Naive thymus-derived CD8-positive, alpha-beta T cell (primary cell): ENCODE results near the gene TSKU. TPM values are rescaled to one million over a fixed set of nuclear protein-coding genes. Genes with fewer than 3 reads are reported as not detected.
A peak's percentile ranks its signal among the peaks of the same experiment; 100 is the strongest.

Source experiments
- ATAC-seq, 2 donors: fragments of 150-1000 bp; cut with Tn5 transposase in 1 of 2; sonication (Bioruptor Pico), chemical (Tn5 transposase) in 1 of 2; 1 replicate in 1 of 2; 2 replicates in 1 of 2; pipeline ENCODE4 v1.10.0; 2021; ENCODE audit warnings: mild to moderate bottlenecking in 2 of 2, moderate library complexity in 2 of 2
- POLR2A ChIA-PET: fragments of 350-600 bp; sonication (Branson Sonifier 250); formaldehyde crosslinking; loops from one replicate; lab custom pipeline; 2021; ENCODE audit warnings: antibody characterized with exemption; lab: Charles Lee
- DNase-seq, 10 donors: peaks; one replicate each; pipeline versions ENCODE4 v3.0.0 to v3.0.0-alpha.2; 2020 to 2022
- H3K27ac Mint-ChIP-seq, 10 donors: one replicate each; pipeline ENCODE4 v1.8.0; 2020 to 2022; ENCODE audit warnings: mild to moderate bottlenecking in 10 of 10, mixed read lengths in 10 of 10, moderate library complexity in 4 of 10, inconsistent platforms in 1 of 10
- H3K27me3 Mint-ChIP-seq, 5 donors: one replicate each; pipeline ENCODE4 v1.8.0; 2021 to 2022; ENCODE audit warnings: mixed read lengths in 5 of 5
- H3K36me3 Mint-ChIP-seq, 3 donors: one replicate each; pipeline ENCODE4 v1.8.0; 2020 to 2022; ENCODE audit warnings: mixed read lengths in 3 of 3, mild to moderate bottlenecking in 2 of 3, inconsistent platforms in 1 of 3
- H3K4me1 Mint-ChIP-seq, 4 donors: one replicate each; pipeline ENCODE4 v1.8.0; 2021 to 2022; ENCODE audit warnings: mixed read lengths in 4 of 4
- H3K4me3 Mint-ChIP-seq, 10 donors: one replicate each; pipeline ENCODE4 v1.8.0; 2020 to 2022; ENCODE audit warnings: mild to moderate bottlenecking in 10 of 10, mixed read lengths in 10 of 10, moderate library complexity in 6 of 10, inconsistent platforms in 1 of 10
- H3K9me3 Mint-ChIP-seq, 9 donors: one replicate each; pipeline ENCODE4 v1.8.0; 2020 to 2022; ENCODE audit warnings: mixed read lengths in 9 of 9, mild to moderate bottlenecking in 3 of 9, inconsistent platforms in 1 of 9, moderate library complexity in 1 of 9
- polyA plus RNA-seq, 3 donors: library from polyadenylated mRNA; unstranded; fragments of 300-500 nt; fragmentation: Illumina TruSeq; gene quantifications; one replicate each; pipeline ENCODE4 v1.2.3, GENCODE V29; 2021
- total RNA-seq, 8 experiments: library from RNA in 2 of 8; stranded (reverse) in 2 of 8; gene quantifications; one replicate each; pipeline ENCODE4 v1.2.3 and lab custom pipeline; 2021 to 2026

The TSKU gene
- total and polyA plus RNA-seq, 5 experiments from 2014 or later: not detected

DNA sequence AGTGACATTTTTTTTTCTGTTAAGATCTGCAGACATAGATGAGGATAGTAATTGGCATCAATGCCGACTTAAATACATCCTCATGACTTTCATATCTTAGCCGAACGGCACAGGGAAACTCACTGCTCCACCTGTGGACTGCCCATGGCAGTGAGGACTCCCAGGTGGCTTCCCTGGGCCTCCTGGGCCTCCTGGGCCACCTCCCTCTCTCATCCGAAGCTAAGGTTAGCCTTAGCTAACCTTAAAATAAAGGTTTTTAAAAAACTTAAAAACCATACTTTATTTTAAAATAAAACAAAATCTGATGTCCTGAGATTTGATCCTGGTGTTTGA, 38.1 kb upstream of the TSKU start:
- H3K36me3 Mint-ChIP-seq: no peaks in the 10 kb centered on the region
- ATAC-seq: no peak

DNA sequence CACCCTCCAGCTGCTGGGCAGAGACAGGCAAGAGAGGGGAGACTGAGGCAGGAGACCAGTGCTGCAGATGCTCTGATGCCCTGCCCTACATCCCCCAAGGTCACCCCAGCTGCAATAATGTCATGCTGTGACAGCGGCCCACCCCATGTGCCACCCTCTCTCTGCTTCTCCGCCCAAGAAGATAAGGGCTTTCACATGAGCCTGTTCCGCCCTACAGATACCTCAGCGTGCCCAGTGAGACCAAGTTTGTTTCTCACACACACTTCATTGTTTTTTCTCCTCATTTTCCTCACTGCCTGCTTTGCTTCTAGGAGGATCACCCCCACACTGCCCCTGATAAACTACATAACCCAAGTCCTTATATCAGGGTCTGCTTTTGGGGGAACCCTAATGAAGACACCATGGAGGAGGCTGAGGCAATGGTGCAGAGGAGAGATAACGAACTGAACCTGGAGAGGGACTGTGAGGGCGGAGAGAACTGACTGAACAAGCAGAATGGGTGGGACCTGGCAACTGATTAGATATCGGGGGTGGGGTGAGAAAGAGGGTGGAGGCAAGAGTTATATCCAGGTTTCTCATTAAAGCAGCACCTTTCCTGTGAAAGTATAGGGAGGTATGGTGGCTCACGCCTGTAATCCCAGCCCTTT, 37.5 kb upstream of the TSKU start:
- no peak for DNase-seq
- Mint-ChIP-seq H3K36me3 (no peaks in the 10 kb centered on the region), H3K4me1 (no peaks in the 10 kb centered on the region), H3K27me3 (peaks cover 0 to 4% (median 0%) of the 10 kb centered on the region in 5 donors), H3K9me3 (no peaks in the 10 kb centered on the region), H3K4me3 (no peak overlapping the region), H3K27ac (no peak overlapping the region)
- POLR2A ChIA-PET: no interaction called here
- ATAC-seq: no peak

More for the DNA sequence above, 38.1 kb upstream of the TSKU start:
- Mint-ChIP-seq H3K9me3 (no peaks in the 10 kb centered on the region), H3K4me1 (no peaks in the 10 kb centered on the region), H3K27ac (peak overlapping the region in 1 of 10 donors; percentile 11), H3K4me3 (no peak overlapping the region), H3K27me3 (peaks cover 0 to 4% (median 0%) of the 10 kb centered on the region in 5 donors)
- no peak for DNase-seq
- POLR2A ChIA-PET: no interaction called here

DNA sequence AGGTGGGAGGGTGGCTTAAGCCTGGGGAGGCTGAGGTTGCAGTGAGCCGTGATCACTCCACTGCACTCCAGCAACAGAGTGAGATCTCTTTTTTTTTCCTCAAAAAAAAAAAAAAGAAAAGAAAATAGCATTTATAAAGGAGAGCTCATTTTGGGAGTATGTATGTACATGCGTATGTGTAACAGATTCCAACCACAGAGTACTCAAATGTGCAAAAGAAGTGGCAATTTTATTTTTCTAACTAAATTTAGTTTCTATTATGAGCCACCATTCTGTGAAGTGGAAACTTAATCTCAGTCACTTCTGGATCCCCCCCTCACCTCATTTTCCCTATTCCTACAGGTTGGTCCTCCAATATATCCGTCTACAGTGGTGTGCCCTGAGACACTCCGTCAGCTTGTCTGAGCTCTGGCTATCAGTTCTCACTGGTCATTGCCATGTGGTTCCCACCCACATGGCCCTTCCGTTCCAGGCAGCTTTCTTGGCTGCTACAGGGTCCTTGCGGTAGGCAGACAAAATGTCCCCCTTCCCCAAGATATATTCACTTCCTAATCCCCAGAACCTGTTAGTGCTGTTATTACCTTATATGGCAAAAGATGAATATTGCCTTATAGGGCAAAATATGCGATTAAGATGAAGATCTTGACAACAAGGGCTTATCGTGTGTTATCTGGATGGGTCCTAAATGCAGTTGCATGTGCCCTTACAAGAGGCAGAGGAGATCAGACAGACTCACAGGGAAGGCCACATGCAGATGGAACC, 35.8 kb upstream of the TSKU start:
- DNase-seq (no peak), ATAC-seq (no peak)
- Mint-ChIP-seq H3K4me3 (no peak overlapping the region), H3K4me1 (no peaks in the 10 kb centered on the region), H3K27me3 (peaks cover 0 to 4% (median 0%) of the 10 kb centered on the region in 5 donors), H3K9me3 (no peaks in the 10 kb centered on the region), H3K27ac (no peak overlapping the region), H3K36me3 (no peaks in the 10 kb centered on the region)
- POLR2A ChIA-PET: no interaction called here

DNA sequence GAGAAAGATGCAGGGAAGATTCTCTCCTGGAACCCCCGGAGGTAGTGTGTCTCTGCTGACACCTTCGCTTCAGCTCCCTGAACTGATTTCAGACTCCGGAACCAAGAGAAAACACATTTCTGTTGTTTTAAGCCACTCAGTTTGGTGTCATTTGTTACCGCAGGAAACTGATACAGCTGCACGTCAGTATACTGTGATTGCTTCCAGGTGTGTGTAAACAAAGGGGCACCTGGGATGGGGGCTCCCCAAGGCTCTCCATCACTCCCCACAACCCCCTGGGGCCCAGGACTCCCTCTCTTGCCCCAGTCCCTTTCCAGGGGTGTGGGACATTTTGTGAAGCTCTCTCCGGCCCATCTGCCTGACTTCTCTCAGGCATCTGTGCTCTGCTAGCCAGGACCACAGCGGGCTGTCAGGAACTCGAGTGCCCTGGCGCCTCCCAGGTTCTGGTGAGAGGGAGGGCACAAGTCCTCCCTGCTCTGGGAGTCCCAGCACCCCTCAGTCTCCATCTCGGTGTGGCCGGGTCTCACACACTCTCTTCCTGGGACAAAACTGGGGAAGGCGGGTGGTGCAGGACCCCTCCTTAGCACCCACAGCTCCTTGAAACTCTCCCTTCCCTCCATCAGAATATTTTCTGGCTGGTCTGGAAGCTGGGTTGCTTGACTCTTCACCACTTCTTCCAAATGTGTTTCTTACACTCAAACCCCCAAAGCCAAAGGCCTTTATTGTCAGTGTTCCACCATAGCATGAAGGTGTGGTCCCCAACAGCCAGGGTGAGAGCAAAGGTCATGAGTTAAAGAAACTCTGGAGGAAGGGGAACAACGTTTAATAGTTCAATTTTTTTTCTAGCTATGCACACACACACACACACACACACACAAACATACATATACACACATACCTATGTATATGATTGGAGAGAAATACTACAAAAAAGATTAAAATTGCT, 35.0 kb upstream of the TSKU start:
- Mint-ChIP-seq H3K9me3 (no peaks in the 10 kb centered on the region), H3K27me3 (peaks cover 0 to 11% (median 2%) of the 10 kb centered on the region in 5 donors), H3K36me3 (no peaks in the 10 kb centered on the region), H3K27ac (no peak overlapping the region), H3K4me1 (no peaks in the 10 kb centered on the region), H3K4me3 (no peak overlapping the region)
- no peak for DNase-seq
- no peak for ATAC-seq
- POLR2A ChIA-PET: no interaction called here

DNA sequence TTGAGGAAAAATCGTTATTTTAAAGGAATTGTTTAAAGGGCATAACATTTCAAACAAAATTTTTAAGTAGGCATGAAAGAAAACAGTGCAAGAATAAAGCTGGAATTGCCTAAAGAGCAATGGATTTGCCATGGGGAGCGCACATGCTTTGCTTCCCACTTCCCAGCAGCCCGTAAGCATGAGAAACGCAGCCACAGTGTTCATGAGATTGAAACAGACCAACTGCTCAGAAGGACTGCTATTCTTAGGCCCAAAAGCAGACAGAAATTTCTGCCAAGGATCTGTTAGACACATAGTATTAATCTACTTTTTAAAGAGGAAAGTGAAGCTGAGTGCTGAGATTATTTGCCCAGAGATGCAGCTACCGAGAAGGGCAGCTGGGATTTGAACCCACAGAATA, 34.2 kb upstream of the TSKU start:
- Mint-ChIP-seq H3K27ac (no peak overlapping the region), H3K9me3 (no peaks in the 10 kb centered on the region)
- POLR2A ChIA-PET: no interaction called here

DNA sequence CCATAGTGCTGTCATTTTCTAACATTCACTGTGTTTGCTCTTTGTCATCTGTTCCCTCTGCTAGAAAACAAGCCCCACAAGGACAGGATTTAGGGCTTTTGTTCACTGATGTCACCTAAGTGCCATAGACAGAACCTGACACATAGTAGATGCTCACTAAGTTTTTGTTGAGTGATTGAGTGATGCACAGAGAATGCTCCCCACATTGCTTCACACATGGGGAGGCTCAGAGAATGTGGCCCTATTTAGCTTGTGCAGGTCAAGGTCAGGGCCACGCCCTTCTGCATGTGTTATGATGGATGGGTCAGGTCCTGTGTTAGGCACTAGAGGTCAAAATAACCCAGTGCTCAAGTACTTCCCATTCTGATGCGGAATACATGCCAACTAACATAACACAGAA, 33.1 kb upstream of the TSKU start:
- no peaks in the 10 kb centered on the region for H3K36me3 Mint-ChIP-seq
- ATAC-seq (no peak), DNase-seq (no peak)
- H3K27me3 Mint-ChIP-seq: peaks cover 0 to 10% (median 2%) of the 10 kb centered on the region in 5 donors
- H3K27ac Mint-ChIP-seq: no peak overlapping the region
- H3K4me3 Mint-ChIP-seq: no peak overlapping the region
- POLR2A ChIA-PET: no interaction called here
- H3K9me3 Mint-ChIP-seq: no peaks in the 10 kb centered on the region
- no peaks in the 10 kb centered on the region for H3K4me1 Mint-ChIP-seq

More for the DNA sequence above, 34.2 kb upstream of the TSKU start:
- no peaks in the 10 kb centered on the region for H3K4me1 Mint-ChIP-seq
- DNase-seq: no peak
- H3K4me3 Mint-ChIP-seq: no peak overlapping the region
- no peaks in the 10 kb centered on the region for H3K36me3 Mint-ChIP-seq
- peaks cover 0 to 12% (median 2%) of the 10 kb centered on the region in 5 donors for H3K27me3 Mint-ChIP-seq
- no peak for ATAC-seq

DNA sequence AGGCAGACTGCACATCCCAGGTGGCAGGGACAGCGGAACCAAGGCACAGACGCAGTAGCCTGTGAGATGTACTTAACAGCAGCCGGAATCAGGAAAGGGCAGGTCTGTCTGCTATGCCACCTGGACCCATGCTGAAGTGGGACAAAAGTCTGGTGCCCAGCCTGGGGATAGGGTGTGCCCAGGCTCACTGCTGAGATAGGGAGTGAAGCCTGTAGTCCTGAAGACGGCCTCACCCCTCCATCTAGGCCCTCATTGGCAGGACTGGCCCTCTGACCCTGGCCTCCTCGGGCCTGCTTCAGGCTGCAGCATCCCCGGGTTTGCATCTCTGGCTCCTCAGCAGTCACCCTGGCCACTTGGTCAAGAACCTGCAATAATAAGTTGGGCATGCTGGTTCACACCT, 32.4 kb upstream of the TSKU start:
- H3K27me3 Mint-ChIP-seq: peaks cover 0 to 10% (median 2%) of the 10 kb centered on the region in 5 donors
- no peaks in the 10 kb centered on the region for H3K4me1 Mint-ChIP-seq
- H3K27ac Mint-ChIP-seq: no peak overlapping the region
- H3K4me3 Mint-ChIP-seq: no peak overlapping the region
- POLR2A ChIA-PET: no interaction called here
- ATAC-seq (no peak), DNase-seq (no peak)
- no peaks in the 10 kb centered on the region for H3K36me3 Mint-ChIP-seq
- no peaks in the 10 kb centered on the region for H3K9me3 Mint-ChIP-seq

DNA sequence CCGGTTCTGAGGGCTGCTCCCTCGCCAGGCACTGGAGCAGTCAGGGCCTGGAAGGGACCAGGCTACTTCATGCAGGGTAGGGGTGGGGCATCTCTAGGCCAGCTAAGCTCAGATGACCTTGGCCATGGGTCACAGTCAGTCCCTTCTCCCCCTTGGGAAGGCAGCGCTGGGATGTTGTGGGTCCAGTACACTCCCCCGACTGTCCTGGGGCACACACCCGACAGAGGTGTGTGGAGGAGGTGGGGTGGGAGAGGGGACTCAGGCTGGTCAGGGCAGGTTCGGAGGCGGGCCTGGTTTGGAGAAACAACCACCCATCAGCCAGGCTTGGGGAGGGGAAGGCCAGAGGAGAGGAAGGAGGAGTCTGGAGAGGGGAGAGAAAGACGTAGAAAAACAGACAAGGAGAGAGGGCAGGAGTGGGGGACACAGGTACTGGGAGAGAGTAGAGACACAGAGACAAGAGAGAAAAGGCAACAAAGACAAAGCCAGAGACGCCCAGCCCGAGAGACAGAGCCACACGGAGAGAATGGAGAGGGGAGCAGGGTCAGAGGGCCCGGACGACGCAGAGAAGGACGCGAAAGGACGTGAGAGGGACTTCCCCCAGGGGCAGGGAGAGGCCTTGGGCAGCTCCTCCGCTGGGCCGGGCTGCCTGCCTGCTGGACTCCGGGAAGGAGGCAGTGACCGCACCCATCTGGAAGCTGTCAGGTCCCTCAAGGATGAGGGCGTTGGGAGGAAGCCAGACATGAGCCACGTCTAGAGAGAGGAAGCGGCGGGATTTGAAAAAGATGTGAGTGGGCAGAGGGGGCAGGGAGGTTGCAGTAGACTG, 30.6 kb upstream of the TSKU start:
- H3K27ac Mint-ChIP-seq: peak overlapping the region in 2 of 10 donors; percentile 38 to 67
- H3K27me3 Mint-ChIP-seq: peaks cover 0 to 11% (median 0%) of the 10 kb centered on the region in 5 donors
- POLR2A ChIA-PET: no interaction called here
- peaks cover 0 to 2% (median 0%) of the 10 kb centered on the region in 4 donors for H3K4me1 Mint-ChIP-seq
- H3K36me3 Mint-ChIP-seq: no peaks in the 10 kb centered on the region
- no peaks in the 10 kb centered on the region for H3K9me3 Mint-ChIP-seq
- no peak overlapping the region for H3K4me3 Mint-ChIP-seq
- DNase-seq: no peak
- no peak for ATAC-seq

DNA sequence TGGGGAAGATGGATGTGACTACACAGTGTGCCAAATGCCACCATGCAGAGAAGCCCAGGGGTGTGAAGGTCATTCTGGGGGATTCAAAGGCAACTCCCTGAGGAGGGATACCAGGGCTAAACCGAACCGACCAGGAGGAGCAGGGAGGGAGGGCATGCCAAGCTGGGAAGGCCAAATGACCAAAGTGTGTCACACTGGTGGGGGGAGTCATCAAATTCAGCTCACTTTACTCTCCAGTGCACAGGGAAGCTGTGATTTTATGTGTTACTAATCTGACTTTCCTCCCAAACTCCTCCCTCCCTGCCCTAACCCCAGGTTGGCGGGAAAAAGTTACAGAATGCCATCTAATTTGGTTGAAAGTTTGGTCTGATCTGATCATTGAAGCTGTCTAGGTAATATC, 29.7 kb upstream of the TSKU start:
- H3K9me3 Mint-ChIP-seq: no peaks in the 10 kb centered on the region
- no peaks in the 10 kb centered on the region for H3K36me3 Mint-ChIP-seq
- no peak for ATAC-seq
- POLR2A ChIA-PET: no interaction called here
- no peak for DNase-seq
- H3K4me3 Mint-ChIP-seq: no peak overlapping the region
- peaks cover 0 to 10% (median 0%) of the 10 kb centered on the region in 5 donors for H3K27me3 Mint-ChIP-seq
- H3K4me1 Mint-ChIP-seq: peaks cover 0 to 2% (median 0%) of the 10 kb centered on the region in 4 donors
- H3K27ac Mint-ChIP-seq: no peak overlapping the region

DNA sequence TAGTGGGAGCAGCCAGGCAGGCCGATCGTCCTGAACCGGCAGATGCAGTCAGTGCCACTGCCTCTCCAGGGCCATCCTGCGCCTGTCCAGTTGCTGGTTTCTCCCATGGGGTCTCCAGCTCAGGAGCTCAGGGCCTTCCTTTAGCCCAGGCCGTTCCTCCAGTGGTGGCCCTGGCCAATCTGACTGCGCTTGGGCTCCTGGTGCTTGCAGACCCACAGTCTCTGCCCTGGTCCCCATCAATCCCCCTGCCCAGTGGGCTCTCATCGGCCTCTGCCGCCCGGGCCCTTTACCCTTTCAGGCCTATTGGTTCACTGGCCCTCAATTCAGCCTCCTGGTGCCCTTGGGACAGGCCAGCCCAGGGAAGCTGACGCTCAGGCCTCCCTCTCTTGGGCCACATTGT, 29.2 kb upstream of the TSKU start:
- H3K36me3 Mint-ChIP-seq: no peaks in the 10 kb centered on the region
- H3K27ac Mint-ChIP-seq: no peak overlapping the region
- peaks cover 0 to 11% (median 0%) of the 10 kb centered on the region in 5 donors for H3K27me3 Mint-ChIP-seq
- DNase-seq (no peak), ATAC-seq (no peak)
- no peak overlapping the region for H3K4me3 Mint-ChIP-seq
- POLR2A ChIA-PET: no interaction called here
- H3K9me3 Mint-ChIP-seq: no peaks in the 10 kb centered on the region
- H3K4me1 Mint-ChIP-seq: peaks cover 0 to 2% (median 0%) of the 10 kb centered on the region in 4 donors

DNA sequence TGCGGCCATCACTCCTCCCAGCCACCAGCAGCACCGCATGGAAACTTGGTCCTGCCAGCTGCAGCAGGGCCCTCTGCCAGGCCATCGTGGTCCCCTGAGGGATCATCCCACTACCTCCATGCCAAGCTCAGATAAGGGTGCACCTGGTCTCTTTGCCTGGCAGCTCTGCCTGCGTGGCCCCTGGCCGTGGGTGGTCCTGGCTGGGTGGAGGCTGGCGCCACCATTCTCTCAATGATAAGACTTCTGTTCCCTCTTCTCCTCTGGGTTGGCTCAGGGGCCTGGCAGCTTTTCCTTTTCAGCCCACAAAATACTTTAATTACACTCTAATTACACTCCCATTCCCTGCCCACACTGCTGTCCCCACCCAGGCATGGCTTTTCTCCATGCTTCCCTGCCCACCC, 26.8 kb upstream of the TSKU start:
- H3K27ac Mint-ChIP-seq: peak overlapping the region in 1 of 10 donors; percentile 63
- POLR2A ChIA-PET: no interaction called here
- no peak for ATAC-seq

DNA sequence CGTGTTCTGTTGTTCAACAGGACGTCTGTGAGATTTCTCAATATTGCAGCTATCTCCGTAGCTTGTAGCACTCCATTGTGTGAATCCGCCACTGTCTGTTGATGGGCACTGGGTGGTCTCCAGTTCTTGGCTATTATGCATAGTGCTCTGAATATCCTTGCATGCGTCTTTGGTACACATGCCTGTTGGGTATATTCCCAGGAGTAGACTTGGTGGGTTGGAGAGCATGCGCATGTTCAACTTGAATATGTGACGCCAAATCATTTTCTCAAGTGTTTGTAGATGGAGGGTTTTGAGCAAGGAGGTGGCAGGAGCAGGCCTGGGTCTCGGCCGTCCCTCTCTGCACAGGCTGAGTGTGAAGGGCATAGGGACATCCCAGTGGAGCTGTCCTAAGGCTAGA, 24.8 kb upstream of the TSKU start:
- no peak for ATAC-seq
- Mint-ChIP-seq H3K27ac (peak overlapping the region in 1 of 10 donors; percentile 33), H3K4me1 (peaks cover 0 to 2% (median 0%) of the 10 kb centered on the region in 4 donors), H3K4me3 (no peak overlapping the region), H3K27me3 (peaks cover 0 to 12% (median 0%) of the 10 kb centered on the region in 5 donors), H3K36me3 (no peaks in the 10 kb centered on the region), H3K9me3 (no peaks in the 10 kb centered on the region)
- POLR2A ChIA-PET: no interaction called here
- no peak for DNase-seq

More for the DNA sequence above, 26.8 kb upstream of the TSKU start:
- Mint-ChIP-seq H3K4me3 (no peak overlapping the region), H3K4me1 (peaks cover 0 to 2% (median 0%) of the 10 kb centered on the region in 4 donors), H3K27me3 (peaks cover 0 to 15% (median 0%) of the 10 kb centered on the region in 5 donors), H3K9me3 (no peaks in the 10 kb centered on the region), H3K36me3 (no peaks in the 10 kb centered on the region)
- no peak for DNase-seq
